SHP77 treated with DMSO at 0.1 percent for 48 hours (cell line): Measurements from ENCODE around the gene CBLL1.

ENCODE experiments used
- DNase-seq: peaks from one replicate; lab custom pipeline; 2025; lab: John Stamatoyannopoulos, UW

CBLL1 gene

GRCh38 chr7:107810626-107811025 lies 66.7 kb downstream of the CBLL1 start:
- no peak for DNase-seq
